Ovary (tissue), 3 donors: ENCODE data around the gene ABCA4.

Source experiments
- EP300 ChIP-seq: sonication (generic); formaldehyde crosslinking; IDR thresholded peaks from one replicate; pipeline ENCODE4 v1.6.1; 2017; ENCODE audit warnings: antibody characterized with exemption
- POLR2A ChIP-seq: fragments of 450-650 bp; IDR thresholded peaks from one replicate; pipeline ENCODE4 v1.6.1; 2017; ENCODE audit warnings: antibody characterized with exemption, mild to moderate bottlenecking, moderate library complexity
- TF ChIP-seq, protein P1 (sequence below), 3 donors: fragments of 450-650 bp in 2 of 3; fragments of 200-600 bp in 1 of 3; IDR thresholded peaks; one replicate each; pipeline versions ENCODE4 v1.5.1 to v1.8.0; 2016 to 2022; ENCODE audit warnings: antibody characterized with exemption in 3 of 3, mild to moderate bottlenecking in 1 of 3
- donor health status: DM: no; HTN: no; CAD: no.

DNA sequence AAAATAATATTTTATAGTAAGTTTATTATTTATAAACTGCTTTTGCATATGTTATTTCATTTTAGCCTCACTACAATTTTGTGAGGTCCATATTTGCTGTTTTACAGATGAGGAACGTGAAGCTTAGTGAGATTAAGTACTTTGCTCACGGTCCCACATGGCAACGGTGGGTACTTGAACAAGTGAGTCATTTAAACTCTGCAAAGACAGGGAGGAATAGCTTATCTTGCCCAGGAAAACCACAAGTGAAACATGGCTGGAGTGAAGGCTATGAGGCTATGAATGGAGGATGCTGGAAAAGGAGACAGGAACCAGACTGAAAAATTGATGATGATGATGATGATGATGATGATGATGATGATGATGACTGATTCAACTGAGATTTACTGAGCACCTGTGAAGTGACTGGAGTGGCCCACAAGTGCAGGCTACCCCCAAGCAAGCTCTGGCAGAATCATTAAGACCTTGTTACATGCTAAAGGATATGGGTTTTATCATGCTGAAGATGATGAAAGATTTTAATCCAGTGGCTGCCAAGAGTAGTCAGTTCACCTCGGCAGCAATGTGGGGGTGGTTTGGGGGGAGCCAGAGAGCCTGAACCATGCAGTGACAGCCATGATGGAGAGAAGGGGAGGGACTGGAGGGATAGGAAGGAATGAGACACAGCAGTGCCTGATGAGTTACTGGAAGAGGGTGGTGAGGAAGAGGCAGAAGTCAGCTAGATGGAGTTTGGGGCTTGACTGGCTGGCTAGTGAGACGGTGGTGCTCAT lies 1.4 kb upstream of the ABCA4 start:
- TF ChIP-seq, protein P1, sequence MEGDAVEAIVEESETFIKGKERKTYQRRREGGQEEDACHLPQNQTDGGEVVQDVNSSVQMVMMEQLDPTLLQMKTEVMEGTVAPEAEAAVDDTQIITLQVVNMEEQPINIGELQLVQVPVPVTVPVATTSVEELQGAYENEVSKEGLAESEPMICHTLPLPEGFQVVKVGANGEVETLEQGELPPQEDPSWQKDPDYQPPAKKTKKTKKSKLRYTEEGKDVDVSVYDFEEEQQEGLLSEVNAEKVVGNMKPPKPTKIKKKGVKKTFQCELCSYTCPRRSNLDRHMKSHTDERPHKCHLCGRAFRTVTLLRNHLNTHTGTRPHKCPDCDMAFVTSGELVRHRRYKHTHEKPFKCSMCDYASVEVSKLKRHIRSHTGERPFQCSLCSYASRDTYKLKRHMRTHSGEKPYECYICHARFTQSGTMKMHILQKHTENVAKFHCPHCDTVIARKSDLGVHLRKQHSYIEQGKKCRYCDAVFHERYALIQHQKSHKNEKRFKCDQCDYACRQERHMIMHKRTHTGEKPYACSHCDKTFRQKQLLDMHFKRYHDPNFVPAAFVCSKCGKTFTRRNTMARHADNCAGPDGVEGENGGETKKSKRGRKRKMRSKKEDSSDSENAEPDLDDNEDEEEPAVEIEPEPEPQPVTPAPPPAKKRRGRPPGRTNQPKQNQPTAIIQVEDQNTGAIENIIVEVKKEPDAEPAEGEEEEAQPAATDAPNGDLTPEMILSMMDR (IDR thresholded peaks at IDR 0.05) = no peak
- TF ChIP-seq POLR2A (no peak), EP300 (no peak)
